H9 (cell line): Measurements from ENCODE around the gene SREBF2. TPM values are rescaled to one million over a fixed set of nuclear protein-coding genes. Genes with fewer than 3 reads are reported as not detected.

Source experiments
- DNase-seq: peaks from one replicate; pipeline ENCODE4 v3.0.0-alpha.2; 2017
- H2AFZ ChIP-seq: one replicate; pipeline ENCODE4 v1.6.1; 2013; ENCODE audit warnings: mild to moderate bottlenecking, low read length, control low read depth, moderate library complexity
- H2AK5ac ChIP-seq: 2 replicates; pipeline ENCODE4 v1.6.1; 2013; ENCODE audit warnings: low read length, control low read depth, mixed read lengths; ENCODE audit not compliant: insufficient read length
- H2BK120ac ChIP-seq: one replicate; pipeline ENCODE4 v1.6.1; 2013; ENCODE audit warnings: low read depth, mild to moderate bottlenecking, low read length, control low read depth, inconsistent platforms; ENCODE audit not compliant: poor library complexity, severe bottlenecking
- H2BK12ac ChIP-seq: 2 replicates; pipeline ENCODE4 v1.6.1; 2013; ENCODE audit warnings: low read length, control low read depth, mixed read lengths, low read depth; ENCODE audit not compliant: insufficient read length
- H2BK15ac ChIP-seq: 2 replicates; pipeline ENCODE4 v1.6.1; 2013; ENCODE audit warnings: low read depth, low read length, control low read depth
- H2BK20ac ChIP-seq: one replicate; pipeline ENCODE4 v1.6.1; 2013; ENCODE audit warnings: low read depth, mild to moderate bottlenecking, low read length, control low read depth, inconsistent platforms; ENCODE audit not compliant: poor library complexity, severe bottlenecking
- H2BK5ac ChIP-seq: 2 replicates; pipeline ENCODE4 v1.6.1; 2013; ENCODE audit warnings: low read length, control low read depth, mixed read lengths; ENCODE audit not compliant: insufficient read length
- H3K14ac ChIP-seq: 2 replicates; pipeline ENCODE4 v1.6.1; 2013; ENCODE audit warnings: low read length, control low read depth; ENCODE audit not compliant: insufficient read depth
- H3K18ac ChIP-seq: 2 replicates; pipeline ENCODE4 v1.6.1; 2013; ENCODE audit warnings: low read depth, mild to moderate bottlenecking, mixed read lengths, low read length, control low read depth; ENCODE audit not compliant: insufficient read length
- H3K23ac ChIP-seq: 2 replicates; pipeline ENCODE4 v1.6.1; 2013; ENCODE audit warnings: low read length, control low read depth, mixed read lengths, low read depth; ENCODE audit not compliant: insufficient read length
- H3K23me2 ChIP-seq: 2 replicates; pipeline ENCODE4 v1.6.1; 2013; ENCODE audit warnings: low read depth, mild to moderate bottlenecking, mixed read lengths, low read length, control low read depth; ENCODE audit not compliant: insufficient read length, poor library complexity, severe bottlenecking
- H3K27ac ChIP-seq: 2 replicates; pipeline ENCODE4 v1.5.1; 2013; ENCODE audit warnings: low read length, control low read depth, mixed read lengths, low read depth; ENCODE audit not compliant: insufficient read length
- H3K27me3 ChIP-seq: 2 replicates; pipeline ENCODE4 v1.6.1; 2013; ENCODE audit warnings: low read length, control low read depth, inconsistent platforms; ENCODE audit not compliant: insufficient read depth
- H3K4ac ChIP-seq: 2 replicates; pipeline ENCODE4 v1.6.1; 2013; ENCODE audit warnings: low read depth, mild to moderate bottlenecking, control low read depth, inconsistent platforms, low read length, moderate library complexity
- H3K4me1 ChIP-seq: 2 replicates; pipeline ENCODE4 v1.6.1; 2013; ENCODE audit warnings: low read length, control low read depth, inconsistent platforms; ENCODE audit not compliant: insufficient read depth
- H3K4me2 ChIP-seq: 2 replicates; pipeline ENCODE4 v1.6.1; 2013; ENCODE audit warnings: low read length, control low read depth, mixed read lengths; ENCODE audit not compliant: insufficient read length, insufficient read depth
- H3K56ac ChIP-seq: 2 replicates; pipeline ENCODE4 v1.6.1; 2013; ENCODE audit warnings: low read depth, mild to moderate bottlenecking, mixed read lengths, low read length, control low read depth; ENCODE audit not compliant: insufficient read length
- H3K79me1 ChIP-seq: 2 replicates; pipeline ENCODE4 v1.6.1; 2013; ENCODE audit warnings: low read depth, mild to moderate bottlenecking, moderate library complexity, low read length, control low read depth, inconsistent platforms; ENCODE audit not compliant: insufficient read depth, poor library complexity, severe bottlenecking
- H3K79me2 ChIP-seq: 2 replicates; pipeline ENCODE4 v1.6.1; 2013; ENCODE audit warnings: low read length, control low read depth, inconsistent platforms; ENCODE audit not compliant: insufficient read depth
- H3K9ac ChIP-seq: 2 replicates; pipeline ENCODE4 v1.6.1; 2013; ENCODE audit warnings: low read length, control low read depth, mixed read lengths; ENCODE audit not compliant: insufficient read length; ENCODE audit errors: extremely low read depth
- H3K9me3 ChIP-seq: one replicate; pipeline ENCODE4 v1.6.1; 2013; ENCODE audit warnings: low read depth, low read length, inconsistent platforms; ENCODE audit not compliant: control insufficient read depth
- H3T11ph ChIP-seq: one replicate; pipeline ENCODE4 v1.6.1; 2013; ENCODE audit warnings: mild to moderate bottlenecking, low read length, control low read depth, inconsistent platforms
- H4K20me1 ChIP-seq: one replicate; pipeline ENCODE4 v1.6.1; 2013; ENCODE audit not compliant: control insufficient read depth, insufficient read length, insufficient read depth
- H4K5ac ChIP-seq: 2 replicates; pipeline ENCODE4 v1.6.1; 2013; ENCODE audit warnings: low read depth, mild to moderate bottlenecking, mixed read lengths, low read length, control low read depth; ENCODE audit not compliant: insufficient read length
- H4K8ac ChIP-seq: replicated peaks from 2 replicates; pipeline ENCODE4 v1.6.1; 2013; ENCODE audit warnings: low read length, control low read depth, mixed read lengths, low read depth; ENCODE audit not compliant: insufficient read length
- H4K91ac ChIP-seq: 2 replicates; pipeline ENCODE4 v1.6.1; 2013; ENCODE audit warnings: low read depth, mild to moderate bottlenecking, moderate library complexity, mixed read lengths, low read length, control low read depth; ENCODE audit not compliant: insufficient read length
- H3K27ac Mint-ChIP-seq, 3 experiments: 2 replicates in 2 of 3; 3 replicates in 1 of 3; pipeline ENCODE4 v1.8.0; 2020 to 2021; ENCODE audit warnings: mixed read lengths in 3 of 3, mild to moderate bottlenecking in 1 of 3, moderate library complexity in 1 of 3
- H3K27me3 Mint-ChIP-seq: 2 replicates; pipeline ENCODE4 v1.8.0; 2021; ENCODE audit warnings: low read depth, mild to moderate bottlenecking, moderate library complexity, mixed read lengths
- H3K36me3 Mint-ChIP-seq, 3 experiments: 2 replicates in 2 of 3; 3 replicates in 1 of 3; pipeline ENCODE4 v1.8.0; 2020 to 2021; ENCODE audit warnings: low read depth in 3 of 3, mixed read lengths in 3 of 3; ENCODE audit not compliant: insufficient read depth in 1 of 3
- H3K4me1 Mint-ChIP-seq, 2 experiments: 2 replicates each; pipeline ENCODE4 v1.8.0; 2020; ENCODE audit warnings: mixed read lengths in 2 of 2
- H3K4me3 Mint-ChIP-seq, 2 experiments: 2 replicates in 1 of 2; 3 replicates in 1 of 2; pipeline ENCODE4 v1.8.0; 2020 to 2021; ENCODE audit warnings: mild to moderate bottlenecking in 2 of 2, mixed read lengths in 2 of 2, moderate library complexity in 1 of 2
- H3K9me3 Mint-ChIP-seq, 2 experiments: 2 replicates in 1 of 2; 3 replicates in 1 of 2; pipeline ENCODE4 v1.8.0; 2020; ENCODE audit warnings: mild to moderate bottlenecking in 2 of 2, mixed read lengths in 2 of 2, moderate library complexity in 1 of 2
- WGBS: extraction: QIAGEN DNeasy Blood & Tissue Kit; methylation state at CpG from one replicate; pipeline ENCODE4 v1.1.7; 2013; ENCODE audit warnings: missing lambda C conversion rate, low lambda C conversion rate, mixed read lengths; ENCODE audit not compliant: insufficient read length; ENCODE audit errors: extremely low coverage; 5-methylcytosine and 5-hydroxymethylcytosine counted together
- total RNA-seq: library from RNA; stranded (reverse); gene quantifications from 2 replicates; pipeline ENCODE4 v1.2.1, GENCODE V29; 2021
- TF ChIP-seq, protein P1 (sequence below): fragments of 200-600 bp; sonication (generic); conservative IDR thresholded peaks from 3 replicates; pipeline ENCODE4 v1.8.0; 2021; ENCODE audit warnings: antibody characterized with exemption, mild to moderate bottlenecking

SREBF2 gene
- total RNA-seq, 1 experiment from 2014 or later: 146 TPM

DNA sequence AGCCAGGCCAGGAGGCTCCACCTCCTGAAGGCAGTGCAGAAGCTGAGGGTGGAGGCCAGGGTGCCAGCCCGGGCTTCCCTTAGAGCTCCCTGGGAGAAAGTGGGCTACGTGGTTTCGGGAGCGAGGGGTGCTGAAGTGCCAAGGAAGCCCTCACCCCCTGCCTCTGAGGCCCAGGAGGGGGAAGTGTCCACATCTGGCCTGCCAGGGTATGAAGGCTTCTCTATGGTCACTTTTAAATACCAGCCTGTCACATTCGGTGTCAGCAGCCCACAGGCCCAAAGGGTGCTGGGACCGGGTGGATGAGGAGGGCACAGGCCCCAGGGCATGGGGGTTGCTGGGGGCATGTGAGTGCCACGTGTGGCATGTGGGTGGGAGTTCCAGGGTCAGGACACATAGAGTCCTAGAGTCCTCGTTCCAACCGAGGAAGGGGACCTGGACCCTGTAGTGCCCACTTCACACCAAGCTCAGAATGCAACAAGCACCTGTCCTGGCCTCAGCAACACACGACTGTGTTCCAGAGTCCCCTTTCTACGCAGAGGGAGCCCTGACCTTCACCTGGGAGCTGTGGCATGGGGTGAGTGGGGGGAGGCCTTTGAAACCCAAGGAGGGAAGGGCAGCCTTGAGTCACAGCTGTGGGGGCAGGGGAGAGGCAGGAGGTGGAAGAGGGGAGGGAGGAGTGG is 80.3 kb downstream of the SREBF2 start:
- H3K9ac ChIP-seq: no peak overlapping the region
- no peak overlapping the region for H3K4ac ChIP-seq
- H3T11ph ChIP-seq: no peak overlapping the region
- H4K91ac ChIP-seq: no peak overlapping the region
- TF ChIP-seq, protein P1, sequence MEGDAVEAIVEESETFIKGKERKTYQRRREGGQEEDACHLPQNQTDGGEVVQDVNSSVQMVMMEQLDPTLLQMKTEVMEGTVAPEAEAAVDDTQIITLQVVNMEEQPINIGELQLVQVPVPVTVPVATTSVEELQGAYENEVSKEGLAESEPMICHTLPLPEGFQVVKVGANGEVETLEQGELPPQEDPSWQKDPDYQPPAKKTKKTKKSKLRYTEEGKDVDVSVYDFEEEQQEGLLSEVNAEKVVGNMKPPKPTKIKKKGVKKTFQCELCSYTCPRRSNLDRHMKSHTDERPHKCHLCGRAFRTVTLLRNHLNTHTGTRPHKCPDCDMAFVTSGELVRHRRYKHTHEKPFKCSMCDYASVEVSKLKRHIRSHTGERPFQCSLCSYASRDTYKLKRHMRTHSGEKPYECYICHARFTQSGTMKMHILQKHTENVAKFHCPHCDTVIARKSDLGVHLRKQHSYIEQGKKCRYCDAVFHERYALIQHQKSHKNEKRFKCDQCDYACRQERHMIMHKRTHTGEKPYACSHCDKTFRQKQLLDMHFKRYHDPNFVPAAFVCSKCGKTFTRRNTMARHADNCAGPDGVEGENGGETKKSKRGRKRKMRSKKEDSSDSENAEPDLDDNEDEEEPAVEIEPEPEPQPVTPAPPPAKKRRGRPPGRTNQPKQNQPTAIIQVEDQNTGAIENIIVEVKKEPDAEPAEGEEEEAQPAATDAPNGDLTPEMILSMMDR: no peak
- no peaks in the 10 kb centered on the region for H3K79me1 ChIP-seq
- no peak overlapping the region for H2BK5ac ChIP-seq
- no peak overlapping the region for H3K27ac ChIP-seq
- no peak overlapping the region for H3K27ac Mint-ChIP-seq
- H2BK20ac ChIP-seq: no peak overlapping the region
- H3K4me3 Mint-ChIP-seq: peak overlapping the region; percentile 39 to 73
- H3K23ac ChIP-seq: no peak overlapping the region
- H4K20me1 ChIP-seq: peaks cover 2% of the 10 kb centered on the region
- no peak overlapping the region for H2BK15ac ChIP-seq
- no CpG with 5 or more reads among the region's 11 CpGs for WGBS
- no peak for DNase-seq
- no peaks in the 10 kb centered on the region for H3K9me3 ChIP-seq
- H4K5ac ChIP-seq: no peak overlapping the region
- peaks cover 0 to 1% (median 0%) of the 10 kb centered on the region in 3 experiments; a peak in 2 of 7 replicates for H3K36me3 Mint-ChIP-seq
- peaks cover 2% of the 10 kb centered on the region; the same call in 1 of the 2 replicates for H3K4me1 ChIP-seq
- no peak overlapping the region for H3K4me2 ChIP-seq
- H3K23me2 ChIP-seq: peaks cover 6% of the 10 kb centered on the region
- H4K8ac ChIP-seq: no peak overlapping the region
- H2AK5ac ChIP-seq: no peak overlapping the region
- H3K9me3 Mint-ChIP-seq: no peaks in the 10 kb centered on the region; a peak in 2 of 5 replicates
- no peak overlapping the region for H2BK12ac ChIP-seq
- peaks cover 85% of the 10 kb centered on the region for H3K27me3 Mint-ChIP-seq
- peaks cover 12 to 30% of the 10 kb centered on the region in 2 experiments for H3K4me1 Mint-ChIP-seq
- H3K14ac ChIP-seq: no peak overlapping the region
- no peaks in the 10 kb centered on the region for H3K79me2 ChIP-seq
- no peak overlapping the region for H3K18ac ChIP-seq
- no peak overlapping the region for H2AFZ ChIP-seq
- H3K27me3 ChIP-seq: peaks cover 61% of the 10 kb centered on the region
- H3K56ac ChIP-seq: no peak overlapping the region
- no peak overlapping the region for H2BK120ac ChIP-seq
